ENCODE data around the gene CCDC47. TPM values are rescaled to one million over a fixed set of nuclear protein-coding genes. Genes with fewer than 3 reads are reported as not detected.

CCDC47 gene
- total and polyA plus RNA-seq, 2 of the 13 experiments (the other 11 are each of a cell fraction or from before 2014, with no cell fraction given) = 59.3 to 99.5 TPM

GRCh38 chr17:63773272-63774140 lies at the start of gene CCDC47 (continued):
- TF ChIP-seq ZMYM4 (CRISPR knock-in tag; IDR thresholded peaks at IDR 0.05) = peak; percentile 94
- peak; percentile 53; the same call in 1 of the 2 replicates for TF ChIP-seq ARID3A (IDR thresholded peaks at IDR 0.05; ENCODE audit: low read depth, low read length)
- TF ChIP-seq ZNF781 (CRISPR knock-in tag; IDR thresholded peaks at IDR 0.05; ENCODE audit: borderline replicate concordance, not compliant biosample characterization) = peak; percentile 62
- no peak for TF ChIP-seq FOXA1 (IDR thresholded peaks at IDR 0.05)
- 0 out of 2 replicates have a peak, but pooled peaks have one; percentile 26 for TF ChIP-seq FOXA1 (CRISPR knock-in tag; IDR thresholded peaks at IDR 0.05)
- peak; percentile 90 for TF ChIP-seq MEIS1 (CRISPR knock-in tag; IDR thresholded peaks at IDR 0.05; ENCODE audit: borderline replicate concordance)
- TF ChIP-seq MTERF4 (CRISPR knock-in tag; IDR thresholded peaks at IDR 0.05) = peak; percentile 92
- TF ChIP-seq SETDB1 (CRISPR knock-in tag; IDR thresholded peaks at IDR 0.05; ENCODE audit: borderline replicate concordance) = no peak
- 0 out of 2 replicates have a peak, but pooled peaks have one; percentile 54 for TF ChIP-seq TEAD2 (CRISPR knock-in tag; IDR thresholded peaks at IDR 0.05)
- TF ChIP-seq ZNF720 (CRISPR knock-in tag; IDR thresholded peaks at IDR 0.05) = 0 out of 2 replicates have a peak, but pooled peaks have one; percentile 56
- TF ChIP-seq SMAD3 (CRISPR knock-in tag; IDR thresholded peaks at IDR 0.05) = peak; percentile 93
- TF ChIP-seq PTBP1 (IDR thresholded peaks at IDR 0.05; ENCODE audit: low read depth, low read length, poor library complexity, severe bottlenecking) = no peak
- TF ChIP-seq ARNTL (CRISPR knock-in tag; IDR thresholded peaks at IDR 0.05) = peak; percentile 86
- peak; percentile 96 for TF ChIP-seq ZNF34 (CRISPR knock-in tag; IDR thresholded peaks at IDR 0.05; ENCODE audit: borderline replicate concordance)
- TF ChIP-seq ZBTB49 (CRISPR knock-in tag; IDR thresholded peaks at IDR 0.05; ENCODE audit: borderline replicate concordance) = peak; percentile 89
- TF ChIP-seq MIER2 (CRISPR knock-in tag; IDR thresholded peaks at IDR 0.05) = no peak
- TF ChIP-seq TSC22D2 (CRISPR knock-in tag; IDR thresholded peaks at IDR 0.05; ENCODE audit: borderline replicate concordance) = no peak; the same call in none of the 2 replicates
- TF ChIP-seq PPARG (CRISPR knock-in tag; conservative IDR thresholded peaks at IDR 0.05) = no peak; the same call in 1 of the 2 replicates
- TF ChIP-seq ZNF441 (CRISPR knock-in tag; IDR thresholded peaks at IDR 0.05; ENCODE audit: borderline replicate concordance) = peak; percentile 57
- TF ChIP-seq ZNF335 (CRISPR knock-in tag; IDR thresholded peaks at IDR 0.05) = peak; percentile 89; the same call in 1 of the 2 replicates
- TF ChIP-seq ZSCAN25 (CRISPR knock-in tag; IDR thresholded peaks at IDR 0.05) = peak; percentile 88
- TF ChIP-seq ZNF10 (CRISPR knock-in tag; IDR thresholded peaks at IDR 0.05; ENCODE audit: borderline replicate concordance, low read depth) = no peak
- TF ChIP-seq ZNF552 (CRISPR knock-in tag; IDR thresholded peaks at IDR 0.05; ENCODE audit: borderline replicate concordance) = no peak
- peak; percentile 27; the same call in 1 of the 2 replicates for TF ChIP-seq TFAP4 (IDR thresholded peaks at IDR 0.05; ENCODE audit: borderline replicate concordance, low read depth)
